Astrocyte of the cerebellum (primary cell): ENCODE results near the gene MS4A12.

ENCODE experiments used
- DNase-seq: peaks from one replicate; pipeline ENCODE4 v3.0.0-alpha.2; 2011; ENCODE audit warnings: low read depth
- H3K4me3 ChIP-seq: 2 replicates; pipeline ENCODE4 v1.5.1; 2011; ENCODE audit warnings: mild to moderate bottlenecking, low read depth, low read length, moderate library complexity
- CTCF ChIP-seq: IDR thresholded peaks from 2 replicates; pipeline ENCODE4 v1.5.1; 2012; ENCODE audit warnings: low read length, low read depth, moderate library complexity, mild to moderate bottlenecking; ENCODE audit errors: missing control alignments
- in situ Hi-C: cut with HindIII; loops from 2 replicates; pipeline ENCODE4 v1.10.0; 2017; ENCODE audit warnings: low sequenced_read_pairs

Gene MS4A12

GRCh38 chr11:60459345-60459744, 33.2 kb upstream of the MS4A12 start:
- no peak for DNase-seq
- TF ChIP-seq CTCF = no peak
- in situ Hi-C loops = no loop called here
- no peak overlapping the region for H3K4me3 ChIP-seq

- TF ChIP-seq CTCF = no peak
- in situ Hi-C loops = no loop called here
- H3K4me3 ChIP-seq = no peak overlapping the region
- DNase-seq = no peak
Observed at GRCh38 chr11:60468829-60469228, 23.7 kb upstream of the MS4A12 start.

DNA sequence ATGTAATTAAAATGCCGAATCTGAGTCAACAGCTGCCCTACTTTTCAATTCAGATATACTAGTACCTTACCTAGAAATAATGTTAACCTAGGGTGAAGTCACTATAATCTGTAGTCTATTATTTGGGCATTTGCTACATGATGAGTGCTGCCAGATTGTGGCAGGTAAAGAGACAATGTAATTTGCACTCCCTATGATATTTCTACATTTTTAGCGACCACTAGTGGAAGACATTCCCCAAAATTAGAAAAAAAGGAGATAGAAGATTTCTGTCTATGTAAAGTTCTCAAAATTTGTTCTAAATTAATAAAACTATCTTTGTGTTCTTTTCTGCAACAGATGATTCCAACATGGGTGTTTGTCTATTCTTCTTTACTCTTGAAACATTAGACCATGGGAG, 22.9 kb upstream of the MS4A12 start:
- in situ Hi-C loops = no loop called here
- no peak for TF ChIP-seq CTCF

DNA sequence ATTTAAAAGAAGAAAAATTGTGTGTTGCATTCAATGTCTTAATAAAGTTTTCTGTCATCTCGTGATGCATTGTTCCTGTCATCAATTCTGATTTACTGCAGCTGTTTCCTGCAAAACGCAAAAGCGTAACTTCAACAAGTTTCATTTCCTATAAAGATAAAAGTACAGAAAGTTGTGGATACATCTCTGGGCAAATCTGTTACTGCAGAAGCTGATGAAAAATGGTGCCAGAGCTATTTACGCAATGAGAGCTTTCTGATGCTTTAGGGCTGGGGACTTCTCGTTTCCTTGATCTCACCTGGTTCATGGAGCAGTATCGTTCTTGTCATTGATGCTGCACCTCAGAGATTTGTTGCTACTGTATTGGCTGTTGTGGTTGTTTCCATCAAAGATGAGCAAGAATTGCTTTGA, 15.5 kb upstream of the MS4A12 start:
- DNase-seq = no peak
- in situ Hi-C loops = no loop called here
- no peak for TF ChIP-seq CTCF
- H3K4me3 ChIP-seq = no peak overlapping the region

More for the DNA sequence above, 22.9 kb upstream of the MS4A12 start:
- no peak for DNase-seq
- no peak overlapping the region for H3K4me3 ChIP-seq

GRCh38 chr11:60482361-60482760, 10.2 kb upstream of the MS4A12 start:
- no peak for DNase-seq
- in situ Hi-C loops = no loop called here
- no peak for TF ChIP-seq CTCF
- no peak overlapping the region for H3K4me3 ChIP-seq

- no peak for TF ChIP-seq CTCF
- in situ Hi-C loops = no loop called here
- no peak for DNase-seq
- H3K4me3 ChIP-seq = no peak overlapping the region
Observed at GRCh38 chr11:60485987-60486386, 6.6 kb upstream of the MS4A12 start.

DNA sequence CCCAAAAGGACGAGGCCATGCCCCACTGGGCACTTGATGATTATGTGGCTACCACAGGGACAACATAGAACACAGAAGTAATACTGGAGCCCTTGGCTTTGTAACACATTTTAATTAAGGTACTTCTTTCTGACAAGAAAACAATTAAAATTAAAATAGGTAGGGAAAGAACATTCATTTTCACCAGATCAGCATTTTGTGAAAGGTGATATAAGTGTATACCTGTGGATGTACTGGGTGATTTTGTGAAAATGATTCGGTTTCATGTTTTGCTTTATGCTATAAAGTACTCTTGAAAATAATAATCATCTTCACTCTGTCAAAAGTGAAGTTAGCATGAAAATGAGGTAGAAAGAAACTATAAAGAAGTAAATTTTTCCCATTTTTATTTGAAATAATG, 876 bp downstream of the MS4A12 start:
- in situ Hi-C loops = no loop called here
- DNase-seq = no peak
- no peak overlapping the region for H3K4me3 ChIP-seq
- TF ChIP-seq CTCF = no peak
